Right atrium auricular region (tissue), 2 donors: Measurements from ENCODE around the gene ITIH2. TPM values are rescaled to one million over a fixed set of nuclear protein-coding genes. Genes with fewer than 3 reads are reported as not detected.
"Not testable (repeated sequence)": the region's sequence is repeated elsewhere in the genome, so short reads cannot be mapped to it uniquely, and the experiment has no call there.

Experiments used
- DNase-seq: peaks from one replicate; pipeline ENCODE4 v3.0.0-alpha.2; 2019; ENCODE audit warnings: low spot score
- H3K27ac ChIP-seq, 2 donors: fragments of 200-600 bp; sonication (generic); 1 replicate in 1 of 2; 2 replicates in 1 of 2; pipeline ENCODE4 v1.5.1; 2016 to 2019
- H3K27me3 ChIP-seq, 2 donors: fragments of 200-600 bp; sonication (generic); one replicate each; pipeline versions ENCODE4 v1.5.1 to v1.6.0; 2017 to 2019
- H3K36me3 ChIP-seq: fragments of 200-600 bp; sonication (generic); one replicate; pipeline ENCODE4 v1.5.1; 2016
- H3K4me1 ChIP-seq, 2 donors: fragments of 200-600 bp; sonication (generic); one replicate each; pipeline versions ENCODE4 v1.5.1 to v1.6.0; 2017 to 2019
- H3K4me3 ChIP-seq, 2 donors: fragments of 200-600 bp; sonication (generic); 1 replicate in 1 of 2; 2 replicates in 1 of 2; pipeline ENCODE4 v1.5.1; 2017 to 2019; ENCODE audit warnings: mild to moderate bottlenecking in 1 of 2, moderate library complexity in 1 of 2
- H3K9me3 ChIP-seq, 2 donors: fragments of 200-600 bp; sonication (generic); one replicate each; pipeline ENCODE4 v1.5.1; 2019
- total RNA-seq, 2 donors: library from RNA; depleted of rRNA; stranded (reverse); fragments of >200 nt; gene quantifications; one replicate each; pipeline ENCODE4 v1.1.0, GENCODE V29; 2016
- TF ChIP-seq, protein P1 (sequence below), 2 donors: fragments of 200-600 bp; sonication (generic); IDR thresholded peaks; one replicate each; pipeline ENCODE4 v1.5.1; 2019; ENCODE audit warnings: antibody characterized with exemption in 2 of 2

ITIH2 gene
- total RNA-seq, 2 donors from 2014 or later: not detected

- H3K27ac ChIP-seq: no peak overlapping the region
- TF ChIP-seq, protein P1, sequence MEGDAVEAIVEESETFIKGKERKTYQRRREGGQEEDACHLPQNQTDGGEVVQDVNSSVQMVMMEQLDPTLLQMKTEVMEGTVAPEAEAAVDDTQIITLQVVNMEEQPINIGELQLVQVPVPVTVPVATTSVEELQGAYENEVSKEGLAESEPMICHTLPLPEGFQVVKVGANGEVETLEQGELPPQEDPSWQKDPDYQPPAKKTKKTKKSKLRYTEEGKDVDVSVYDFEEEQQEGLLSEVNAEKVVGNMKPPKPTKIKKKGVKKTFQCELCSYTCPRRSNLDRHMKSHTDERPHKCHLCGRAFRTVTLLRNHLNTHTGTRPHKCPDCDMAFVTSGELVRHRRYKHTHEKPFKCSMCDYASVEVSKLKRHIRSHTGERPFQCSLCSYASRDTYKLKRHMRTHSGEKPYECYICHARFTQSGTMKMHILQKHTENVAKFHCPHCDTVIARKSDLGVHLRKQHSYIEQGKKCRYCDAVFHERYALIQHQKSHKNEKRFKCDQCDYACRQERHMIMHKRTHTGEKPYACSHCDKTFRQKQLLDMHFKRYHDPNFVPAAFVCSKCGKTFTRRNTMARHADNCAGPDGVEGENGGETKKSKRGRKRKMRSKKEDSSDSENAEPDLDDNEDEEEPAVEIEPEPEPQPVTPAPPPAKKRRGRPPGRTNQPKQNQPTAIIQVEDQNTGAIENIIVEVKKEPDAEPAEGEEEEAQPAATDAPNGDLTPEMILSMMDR (IDR thresholded peaks at IDR 0.05): no peak
- no peak overlapping the region for H3K4me3 ChIP-seq
- H3K9me3 ChIP-seq: no peaks in the 10 kb centered on the region
- H3K27me3 ChIP-seq: no peaks in the 10 kb centered on the region
- no peak for DNase-seq
- no peaks in the 10 kb centered on the region for H3K36me3 ChIP-seq
- no peaks in the 10 kb centered on the region for H3K4me1 ChIP-seq
Measured at GRCh38 chr10:7720478-7720877, 17.4 kb downstream of the ITIH2 start.

- no peak overlapping the region for H3K4me3 ChIP-seq
- H3K4me1 ChIP-seq: no peaks in the 10 kb centered on the region
- TF ChIP-seq, protein P1 (IDR thresholded peaks at IDR 0.05): no peak
- H3K9me3 ChIP-seq: no peaks in the 10 kb centered on the region
- no peak overlapping the region for H3K27ac ChIP-seq
- no peak for DNase-seq
- no peaks in the 10 kb centered on the region for H3K36me3 ChIP-seq
- no peaks in the 10 kb centered on the region for H3K27me3 ChIP-seq
Measured at GRCh38 chr10:7722927-7723529, 19.9 kb downstream of the ITIH2 start.

- H3K4me3 ChIP-seq: no peak overlapping the region
- H3K27me3 ChIP-seq: no peaks in the 10 kb centered on the region
- no peaks in the 10 kb centered on the region for H3K36me3 ChIP-seq
- TF ChIP-seq, protein P1 (IDR thresholded peaks at IDR 0.05): no peak
- no peaks in the 10 kb centered on the region for H3K9me3 ChIP-seq
- H3K27ac ChIP-seq: no peak overlapping the region
- H3K4me1 ChIP-seq: no peaks in the 10 kb centered on the region
- DNase-seq: no peak
Measured at GRCh38 chr10:7734821-7735220, 31.7 kb downstream of the ITIH2 start.

- Histone ChIP-seq H3K9me3 (no peaks in the 10 kb centered on the region), H3K4me3 (no peak overlapping the region), H3K36me3 (no peaks in the 10 kb centered on the region), H3K27ac (no peak overlapping the region), H3K27me3 (no peaks in the 10 kb centered on the region), H3K4me1 (no peaks in the 10 kb centered on the region)
- no peak for DNase-seq
- TF ChIP-seq, protein P1 (IDR thresholded peaks at IDR 0.05): no peak
Measured at GRCh38 chr10:7738536-7739407, 35.7 kb downstream of the ITIH2 start.

DNA sequence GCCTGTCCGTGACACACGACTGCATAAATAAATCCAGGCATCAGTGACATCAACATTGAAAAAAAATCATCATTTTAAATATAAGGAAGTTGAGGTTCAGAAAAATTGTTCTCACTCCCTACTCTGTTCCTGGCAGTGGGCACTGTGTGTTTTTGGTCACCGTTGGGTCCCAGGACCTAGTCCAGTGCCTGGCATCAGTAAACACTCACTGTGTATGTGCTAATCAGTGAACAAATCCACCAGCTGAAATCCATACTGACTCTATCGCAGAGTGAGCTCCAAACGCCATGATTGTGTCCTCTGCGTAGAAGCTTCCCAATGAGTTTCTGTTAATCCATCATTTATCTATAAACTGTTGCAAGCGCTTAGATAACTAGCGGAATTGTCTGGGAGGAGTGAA is 41.2 kb downstream of the ITIH2 start:
- TF ChIP-seq, protein P1 (IDR thresholded peaks at IDR 0.05): no peak
- no peak for DNase-seq
- Histone ChIP-seq H3K36me3 (no peaks in the 10 kb centered on the region), H3K27ac (no peak overlapping the region), H3K4me3 (no peak overlapping the region), H3K9me3 (no peaks in the 10 kb centered on the region), H3K4me1 (no peaks in the 10 kb centered on the region), H3K27me3 (no peaks in the 10 kb centered on the region)

- H3K4me1 ChIP-seq, DNase-seq, H3K4me3 ChIP-seq, H3K27ac ChIP-seq, H3K27me3 ChIP-seq, H3K9me3 ChIP-seq: not testable (repeated sequence)
- H3K36me3 ChIP-seq: peaks cover 12% of the 10 kb centered on the region
Measured at GRCh38 chr10:7748637-7749036, 45.5 kb downstream of the ITIH2 start.
